Medulla oblongata (tissue), 1 donor: ENCODE results near the gene POU2AF3.

Experiments
- DNase-seq: peaks from one replicate; pipeline ENCODE4 v3.0.0-alpha.2; 2015; ENCODE audit errors: extremely low spot score

POU2AF3 gene

DNA sequence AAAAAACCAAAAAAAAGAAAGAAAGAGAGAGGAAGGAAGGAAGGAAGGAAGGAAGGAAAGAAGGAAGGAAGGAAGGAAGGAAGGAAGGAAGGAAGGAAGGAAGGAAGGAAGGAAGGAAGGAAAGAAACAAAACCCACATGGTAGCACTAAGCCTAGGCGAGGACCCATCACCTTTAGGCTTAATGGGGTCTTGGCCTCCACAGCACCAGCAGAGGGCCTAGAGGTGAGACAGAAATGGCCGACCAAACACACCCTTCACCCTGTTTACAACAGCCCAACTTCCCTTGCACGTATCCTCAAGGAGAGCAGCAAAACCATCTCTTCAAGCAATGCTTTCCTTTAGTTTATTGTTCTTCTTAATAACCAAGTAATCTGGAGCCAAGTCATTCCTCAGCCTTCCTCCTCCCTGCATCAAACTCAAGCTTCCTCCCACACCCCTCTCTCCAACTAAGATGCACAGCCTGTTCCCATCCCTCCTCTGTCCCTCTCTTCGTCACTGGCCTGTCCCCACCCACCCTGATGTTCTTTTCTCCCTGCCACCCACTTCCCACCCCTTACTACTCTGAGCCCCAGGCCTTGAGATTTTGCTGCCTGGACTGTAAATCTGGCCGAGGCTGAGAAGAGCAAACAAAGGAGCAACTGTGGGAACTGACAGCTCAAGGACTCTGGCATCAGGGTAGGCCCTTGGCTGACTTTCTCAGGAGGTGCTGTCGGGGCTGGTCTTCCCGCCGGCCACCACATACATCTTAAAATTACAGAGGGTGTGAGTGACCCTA is 54.8 kb downstream of the POU2AF3 start:
- no peak for DNase-seq

DNA sequence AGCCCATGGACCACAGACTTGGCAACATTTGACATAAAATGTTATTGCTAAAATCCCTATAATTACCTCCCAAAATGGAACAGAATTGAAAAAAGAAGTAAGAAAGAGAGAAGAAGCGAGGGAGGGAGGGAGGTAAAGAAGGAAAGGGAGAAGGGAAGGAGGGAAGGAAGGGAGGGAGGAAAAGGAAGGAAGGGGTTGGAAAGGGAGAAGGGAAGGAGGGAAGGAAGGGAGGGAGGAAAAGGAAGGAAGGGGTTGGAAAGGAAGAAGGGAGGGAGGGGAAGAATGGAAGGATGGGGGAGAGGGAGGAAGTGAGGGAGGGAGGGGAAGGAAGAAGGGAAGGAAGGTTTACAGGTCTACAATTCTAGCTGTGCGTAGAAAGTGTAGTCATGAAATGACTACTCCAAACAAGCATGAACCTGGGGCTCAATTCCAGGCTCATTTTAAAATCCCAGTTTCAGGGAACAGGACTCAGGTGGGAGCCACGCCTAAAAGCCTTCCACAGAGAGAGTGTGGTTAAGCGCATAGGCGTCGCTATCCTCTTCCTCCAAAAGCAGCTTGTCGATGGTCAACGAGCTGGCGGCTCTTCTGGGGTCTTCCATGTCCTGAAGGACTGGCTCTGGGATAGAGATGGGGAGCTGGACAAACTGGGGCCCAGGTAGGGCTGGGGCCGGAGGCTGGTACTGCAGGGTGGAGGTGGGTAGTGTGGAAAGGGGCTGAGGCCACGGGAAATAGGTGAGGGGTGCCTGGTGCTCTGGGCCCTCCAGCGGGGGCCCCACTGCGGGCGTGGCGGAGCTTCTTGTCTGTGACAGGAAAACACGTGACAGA is 55.6 kb downstream of the POU2AF3 start:
- no peak for DNase-seq

DNA sequence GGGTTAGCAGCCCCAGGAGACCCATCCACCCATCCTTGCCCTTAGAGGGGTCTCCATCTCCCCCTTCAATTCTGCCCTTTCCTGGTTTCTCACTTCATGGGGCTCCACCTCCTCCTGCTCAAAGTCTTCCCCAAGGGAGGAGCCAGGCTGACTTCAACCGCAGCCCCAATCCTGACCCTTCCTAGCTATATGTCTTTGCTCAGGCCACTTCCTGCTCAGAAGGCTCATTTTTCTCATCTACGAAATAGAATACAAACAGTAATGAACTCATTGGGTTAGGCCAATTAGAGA is 56.2 kb downstream of the POU2AF3 start:
- DNase-seq, result no peak

DNA sequence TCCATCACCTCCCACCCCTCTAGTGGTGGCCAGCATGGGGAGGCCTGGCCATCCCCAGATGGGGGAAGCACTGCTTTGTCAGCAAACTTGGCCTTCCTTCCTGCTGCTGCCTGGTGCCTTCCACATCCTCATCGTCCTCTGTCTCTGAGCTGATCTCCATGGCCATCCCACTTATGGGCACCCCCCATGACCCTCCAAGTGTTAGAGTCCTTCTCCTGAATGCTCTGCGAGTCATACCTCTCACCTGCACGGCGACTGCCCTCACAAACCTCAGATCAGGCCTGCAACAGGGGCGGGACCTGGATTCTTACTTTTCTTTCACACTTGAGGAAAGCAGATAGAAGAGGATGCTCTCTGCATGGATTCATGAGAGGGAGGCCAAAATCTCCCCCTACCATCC is 56.8 kb downstream of the POU2AF3 start:
- DNase-seq, result no peak

DNA sequence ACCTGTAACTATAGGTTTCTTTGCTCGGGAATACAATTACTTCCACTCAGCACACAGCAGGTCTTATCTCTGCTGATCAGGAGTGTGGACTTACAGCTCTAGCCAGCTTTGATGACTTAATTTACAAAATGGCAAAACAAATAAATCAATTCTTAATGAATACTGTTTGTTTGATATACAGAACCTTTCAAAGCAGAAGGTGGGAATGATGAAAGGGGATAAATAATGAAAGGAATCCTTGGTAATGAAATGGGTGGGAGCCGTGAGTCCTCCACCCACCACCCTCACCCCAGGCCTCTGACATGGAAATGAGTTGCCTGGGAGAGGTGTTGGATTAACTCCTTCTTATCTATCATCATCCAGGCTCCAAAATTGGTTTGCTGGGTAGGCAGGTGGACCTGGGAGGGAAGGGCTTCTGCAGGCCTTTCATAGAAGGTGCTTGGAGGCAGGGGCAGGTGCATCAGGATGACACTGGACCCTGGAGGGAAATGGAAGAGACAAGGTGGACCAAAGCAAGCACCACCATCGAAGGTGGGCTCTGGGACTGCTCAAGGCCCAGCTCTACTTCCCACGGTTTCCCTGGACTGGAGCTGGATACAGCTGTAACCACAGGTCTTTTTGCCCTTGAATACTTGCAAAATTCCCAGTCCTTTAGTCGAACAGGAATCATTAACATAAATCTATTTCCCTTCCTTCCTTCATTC is 57.8 kb downstream of the POU2AF3 start:
- no peak for DNase-seq

DNA sequence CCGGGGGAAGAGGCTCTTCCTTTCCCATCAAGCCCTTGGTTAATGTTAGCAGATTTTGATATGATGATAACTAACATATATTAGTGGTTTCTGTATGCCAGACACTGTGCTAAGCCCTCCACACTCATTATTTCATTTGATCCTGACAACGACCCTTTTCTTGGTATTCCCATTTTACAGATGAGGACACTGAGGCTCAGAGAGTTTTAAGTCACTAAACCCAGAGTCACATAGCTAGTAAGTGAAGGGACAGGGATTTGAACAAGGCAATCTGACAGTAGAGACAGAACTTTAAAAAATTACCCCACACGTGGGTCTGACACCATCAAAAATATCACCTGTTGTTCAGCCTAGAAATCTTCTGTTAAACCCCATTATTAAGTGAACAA is 58.3 kb downstream of the POU2AF3 start:
- DNase-seq, result no peak

DNA sequence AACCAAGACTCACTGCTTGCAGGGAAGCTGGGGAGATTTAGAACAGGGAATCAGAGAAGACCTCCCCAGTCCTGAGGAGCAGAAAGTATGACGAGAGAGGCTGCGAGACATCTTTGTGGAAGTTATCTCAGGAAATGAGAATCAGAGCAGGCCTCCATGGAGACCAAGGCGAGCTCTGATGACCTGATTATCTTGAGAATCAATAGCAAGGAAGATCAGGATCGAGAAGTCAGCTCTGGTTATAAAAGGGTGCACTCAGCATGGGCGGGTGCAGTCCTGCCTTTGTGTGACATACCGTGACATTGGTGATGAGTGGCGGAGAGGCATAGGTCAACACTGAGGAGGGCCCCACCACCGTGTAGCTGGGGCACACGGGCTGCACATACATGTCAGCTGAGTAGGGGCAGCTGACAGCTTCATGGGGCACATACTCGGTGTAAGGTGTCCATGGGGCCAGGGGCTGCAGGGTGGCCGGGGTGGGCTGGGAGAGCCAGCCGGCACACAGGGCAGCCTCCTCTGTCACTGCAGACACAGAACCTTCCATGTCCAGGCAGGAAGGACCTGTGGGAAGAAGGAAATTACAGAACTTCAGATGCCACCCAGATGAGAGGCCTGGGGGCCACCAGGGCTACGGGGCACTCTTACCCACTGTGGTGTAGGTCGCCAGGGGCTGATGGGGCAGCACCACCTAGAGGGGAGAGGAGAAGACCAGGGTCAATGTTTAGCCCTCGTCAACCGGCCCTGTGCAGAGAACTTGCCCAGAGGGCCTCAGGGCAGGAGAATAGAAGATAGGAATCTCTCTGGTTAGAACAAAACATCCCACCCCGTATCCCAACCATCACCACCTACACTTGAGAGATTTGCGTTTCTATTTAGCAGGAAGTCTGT is 59.0 kb downstream of the POU2AF3 start:
- DNase-seq, result no peak
